Measurements from ENCODE around the gene VPS33B. TPM values are rescaled to one million over a fixed set of nuclear protein-coding genes. Genes with fewer than 3 reads are reported as not detected.

The VPS33B gene
- total RNA-seq, 4 donors from 2014 or later = 3.3 to 7.7 (median 4.3) TPM

DNA sequence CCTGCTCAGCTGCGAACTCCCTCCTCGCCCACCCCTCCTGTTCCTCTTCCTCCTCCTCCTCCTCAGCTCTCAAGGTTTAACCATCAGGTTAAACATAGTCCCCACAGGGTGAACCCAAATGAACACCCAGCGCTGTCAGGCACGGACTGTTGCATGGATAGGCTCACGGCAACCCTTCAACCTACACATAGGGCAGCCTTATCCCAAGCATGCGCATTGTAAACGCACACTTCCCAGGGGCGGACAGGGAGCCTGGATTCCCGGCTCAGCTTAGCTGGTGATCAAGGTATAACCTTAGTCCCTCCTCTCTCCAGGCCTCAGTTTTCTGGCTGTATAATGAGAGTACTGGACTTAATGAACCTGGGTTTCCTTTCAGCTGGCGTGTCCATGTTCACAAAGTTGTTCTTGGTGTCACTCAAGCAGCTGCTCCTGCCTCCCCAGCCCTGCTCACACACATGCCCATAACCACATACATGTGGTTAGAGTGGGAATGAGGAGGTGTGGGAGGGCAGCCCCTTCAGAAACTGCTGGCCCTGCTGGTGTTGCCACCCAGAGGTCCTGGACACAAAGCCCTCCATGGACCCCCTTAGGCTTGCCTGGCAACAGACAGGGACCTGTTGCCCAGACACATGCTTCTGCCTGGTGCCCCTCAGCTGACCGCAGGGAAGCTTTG lies 20.9 kb upstream of the VPS33B start:
- Histone ChIP-seq H3K36me3 (no peaks in the 10 kb centered on the region), H3K9me3 (no peaks in the 10 kb centered on the region), H3K27me3 (no peaks in the 10 kb centered on the region), H3K4me1 (no peaks in the 10 kb centered on the region), H3K4me3 (no peak overlapping the region), H3K27ac (no peak overlapping the region)
- intact Hi-C loops (cut with DNase I; ENCODE audit: low total_unique reads) (no loop called here), in situ Hi-C loops (cut with MboI; ENCODE audit: low sequenced_read_pairs in 4 of 4) (loop anchor here in 1 of 4 donors (10.0 kb wide), 1 partner anchor 89 kb away; the partner anchor contains the start of gene RCCD1)
- no peak for DNase-seq
- TF ChIP-seq, protein P1, sequence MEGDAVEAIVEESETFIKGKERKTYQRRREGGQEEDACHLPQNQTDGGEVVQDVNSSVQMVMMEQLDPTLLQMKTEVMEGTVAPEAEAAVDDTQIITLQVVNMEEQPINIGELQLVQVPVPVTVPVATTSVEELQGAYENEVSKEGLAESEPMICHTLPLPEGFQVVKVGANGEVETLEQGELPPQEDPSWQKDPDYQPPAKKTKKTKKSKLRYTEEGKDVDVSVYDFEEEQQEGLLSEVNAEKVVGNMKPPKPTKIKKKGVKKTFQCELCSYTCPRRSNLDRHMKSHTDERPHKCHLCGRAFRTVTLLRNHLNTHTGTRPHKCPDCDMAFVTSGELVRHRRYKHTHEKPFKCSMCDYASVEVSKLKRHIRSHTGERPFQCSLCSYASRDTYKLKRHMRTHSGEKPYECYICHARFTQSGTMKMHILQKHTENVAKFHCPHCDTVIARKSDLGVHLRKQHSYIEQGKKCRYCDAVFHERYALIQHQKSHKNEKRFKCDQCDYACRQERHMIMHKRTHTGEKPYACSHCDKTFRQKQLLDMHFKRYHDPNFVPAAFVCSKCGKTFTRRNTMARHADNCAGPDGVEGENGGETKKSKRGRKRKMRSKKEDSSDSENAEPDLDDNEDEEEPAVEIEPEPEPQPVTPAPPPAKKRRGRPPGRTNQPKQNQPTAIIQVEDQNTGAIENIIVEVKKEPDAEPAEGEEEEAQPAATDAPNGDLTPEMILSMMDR (IDR thresholded peaks at IDR 0.05 in 4 of 5, conservative IDR thresholded peaks at IDR 0.05 in 1 of 5) = no peak
- no peak for TF ChIP-seq POLR2A (IDR thresholded peaks at IDR 0.05)
- no peak for ATAC-seq

- no peaks in the 10 kb centered on the region for H3K4me1 ChIP-seq
- no peak overlapping the region for H3K4me3 ChIP-seq
- no peak for TF ChIP-seq POLR2A (IDR thresholded peaks at IDR 0.05)
- TF ChIP-seq, protein P1 (IDR thresholded peaks at IDR 0.05 in 4 of 5, conservative IDR thresholded peaks at IDR 0.05 in 1 of 5) = no peak
- in situ Hi-C loops (cut with MboI; ENCODE audit: low sequenced_read_pairs in 4 of 4) (loop anchor here in 1 of 4 donors (10.0 kb wide), 1 partner anchor 86 kb away; the partner anchor contains the start of gene RCCD1), intact Hi-C loops (cut with DNase I; ENCODE audit: low total_unique reads) (no loop called here)
- H3K27me3 ChIP-seq = no peaks in the 10 kb centered on the region
- ATAC-seq = no peak
- no peaks in the 10 kb centered on the region for H3K9me3 ChIP-seq
- no peak overlapping the region for H3K27ac ChIP-seq
- no peak for DNase-seq
- H3K36me3 ChIP-seq = no peaks in the 10 kb centered on the region
Measured at GRCh38 chr15:91040856-91041255, 18.5 kb upstream of the VPS33B start.

DNA sequence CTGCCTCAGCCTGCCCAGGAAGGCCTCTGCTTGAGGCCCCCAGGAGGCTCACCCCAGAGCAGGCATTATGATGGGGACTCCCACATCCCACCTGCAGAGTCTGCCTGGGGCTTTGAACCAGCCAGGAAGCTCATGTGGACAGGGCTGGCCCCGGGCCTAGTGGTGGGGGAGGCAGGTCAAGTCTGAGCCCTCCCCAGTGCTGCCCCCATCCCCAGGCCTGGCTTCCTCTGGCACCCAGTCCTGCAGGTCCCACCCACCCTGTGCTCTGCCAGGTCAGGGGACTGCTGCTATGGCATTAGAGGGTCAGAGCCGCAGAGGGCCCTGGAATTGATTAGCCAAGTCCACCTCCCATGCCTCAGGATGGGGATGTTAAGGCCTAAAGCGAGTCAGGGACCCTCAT lies 17.6 kb upstream of the VPS33B start:
- TF ChIP-seq, protein P1 (IDR thresholded peaks at IDR 0.05 in 4 of 5, conservative IDR thresholded peaks at IDR 0.05 in 1 of 5) = no peak
- TF ChIP-seq POLR2A (IDR thresholded peaks at IDR 0.05) = no peak
- no peak for ATAC-seq
- intact Hi-C loops (cut with DNase I; ENCODE audit: low total_unique reads) (no loop called here), in situ Hi-C loops (cut with MboI; ENCODE audit: low sequenced_read_pairs in 4 of 4) (loop anchor here in 1 of 4 donors (10.0 kb wide), 1 partner anchor 85 kb away; the partner anchor contains the start of gene RCCD1)
- Histone ChIP-seq H3K9me3 (no peaks in the 10 kb centered on the region), H3K27ac (no peak overlapping the region), H3K27me3 (no peaks in the 10 kb centered on the region), H3K36me3 (no peaks in the 10 kb centered on the region), H3K4me3 (no peak overlapping the region), H3K4me1 (no peaks in the 10 kb centered on the region)
- DNase-seq = no peak

DNA sequence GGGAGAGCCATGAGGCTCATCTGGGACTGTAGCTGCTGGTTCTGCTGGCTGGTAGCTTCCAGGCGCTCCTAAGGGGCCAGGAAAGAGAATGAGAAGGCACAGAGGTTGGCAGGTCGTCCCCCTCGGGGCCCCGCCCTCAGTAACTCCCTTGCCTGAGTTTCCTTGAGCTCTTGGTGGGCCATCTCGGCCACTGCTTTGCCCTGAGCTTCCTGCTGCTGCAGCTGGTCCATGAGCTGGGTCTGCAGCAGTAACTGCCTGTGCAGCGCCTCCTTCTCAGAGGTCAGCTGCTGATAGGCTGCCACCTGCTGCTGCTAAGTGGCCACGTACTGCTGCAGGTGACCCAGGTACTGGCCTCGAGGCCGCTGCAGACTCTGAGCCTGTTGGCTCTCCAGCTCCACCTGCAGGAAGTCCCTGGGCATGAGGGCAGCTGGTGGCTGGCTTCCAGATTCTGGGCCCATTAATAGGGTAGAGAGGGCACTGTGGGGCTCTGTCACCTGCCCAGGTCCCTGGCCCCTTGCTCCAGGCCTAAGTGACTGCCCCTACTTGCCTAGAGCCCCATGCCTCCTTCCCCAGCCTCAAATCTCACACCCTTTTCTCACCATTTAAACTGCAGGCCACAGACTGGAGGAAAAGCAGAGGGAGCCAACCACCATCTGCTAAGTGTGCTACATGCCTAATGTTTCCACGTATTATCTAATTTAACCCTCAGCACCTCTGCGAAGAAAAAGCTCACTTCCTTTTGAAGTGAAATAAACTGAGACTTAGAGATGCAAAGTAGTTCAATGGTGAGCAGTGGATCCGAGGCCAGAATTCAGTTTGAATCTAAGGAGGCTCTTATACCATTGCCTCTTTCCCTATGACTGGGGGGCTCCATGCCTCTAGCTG lies 10.8 kb upstream of the VPS33B start:
- Histone ChIP-seq H3K27ac (no peak overlapping the region), H3K9me3 (no peaks in the 10 kb centered on the region), H3K4me1 (no peaks in the 10 kb centered on the region), H3K4me3 (no peak overlapping the region), H3K36me3 (no peaks in the 10 kb centered on the region), H3K27me3 (no peaks in the 10 kb centered on the region)
- TF ChIP-seq POLR2A (IDR thresholded peaks at IDR 0.05) = no peak
- TF ChIP-seq, protein P1 (IDR thresholded peaks at IDR 0.05 in 4 of 5, conservative IDR thresholded peaks at IDR 0.05 in 1 of 5) = peak; percentile 27 to 65 (median 38)
- DNase-seq (peak in 1 of 2 donors; percentile 50), ATAC-seq (peak in 1 of 2 donors; percentile 64)
- intact Hi-C loops (cut with DNase I; ENCODE audit: low total_unique reads) = no loop called here
- in situ Hi-C loops (cut with MboI; ENCODE audit: low sequenced_read_pairs in 4 of 4) = no loop called here
